ENCODE measurements around the gene PODN. TPM values are rescaled to one million over a fixed set of nuclear protein-coding genes. Genes with fewer than 3 reads are reported as not detected.

The PODN gene
- total and polyA plus RNA-seq, 12 donors, result 0.78 to 45.4 (median 16.0) TPM

- Histone ChIP-seq H3K27ac (no peak overlapping the region), H3K4me1 (replicated peaks in 1 of 2) (peaks cover 0 to 3% of the 10 kb centered on the region in 2 donors), H3K27me3 (no peaks in the 10 kb centered on the region), H3K36me3 (replicated peaks in 1 of 2) (no peaks in the 10 kb centered on the region), H3K9me3 (replicated peaks in 1 of 3) (no peaks in the 10 kb centered on the region), H3K4me3 (no peak overlapping the region)
- TF ChIP-seq CTCF (IDR thresholded peaks at IDR 0.05) (no peak), POLR2A (IDR thresholded peaks at IDR 0.05) (no peak)
- DNase-seq, result no peak
- 77 to 92% (median 86%) methylated on average over 4 of the region's 4 CpGs for WGBS, 4 donors
- intact Hi-C loops (cut with DNase I), result no loop called here
Observed at GRCh38 chr1:53112861-53113260, 50.8 kb downstream of the PODN start.

GRCh38 chr1:53114090-53114489 lies 52.1 kb downstream of the PODN start:
- TF ChIP-seq POLR2A (IDR thresholded peaks at IDR 0.05), result no peak
- no peak for TF ChIP-seq CTCF (IDR thresholded peaks at IDR 0.05)
- H3K4me3 ChIP-seq, result no peak overlapping the region
- H3K4me1 ChIP-seq (replicated peaks in 1 of 2), result peaks cover 0 to 3% of the 10 kb centered on the region in 2 donors
- 91 to 100% (median 94%) methylated on average over 2 to 6 of the region's 6 CpGs for WGBS, 4 donors
- H3K27ac ChIP-seq, result no peak overlapping the region
- H3K36me3 ChIP-seq (replicated peaks in 1 of 2), result no peaks in the 10 kb centered on the region
- intact Hi-C loops (cut with DNase I), result no loop called here
- no peaks in the 10 kb centered on the region for H3K27me3 ChIP-seq
- no peak for DNase-seq
- no peaks in the 10 kb centered on the region for H3K9me3 ChIP-seq (replicated peaks in 1 of 3)

GRCh38 chr1:53114581-53115400 lies 52.8 kb downstream of the PODN start:
- Histone ChIP-seq H3K4me3 (no peak overlapping the region), H3K36me3 (replicated peaks in 1 of 2) (no peaks in the 10 kb centered on the region), H3K27me3 (no peaks in the 10 kb centered on the region), H3K9me3 (replicated peaks in 1 of 3) (no peaks in the 10 kb centered on the region), H3K27ac (peak overlapping the region in 1 of 5 donors; percentile 49), H3K4me1 (replicated peaks in 1 of 2) (peaks cover 0 to 3% of the 10 kb centered on the region in 2 donors)
- 82 to 93% (median 87%) methylated on average over 13 to 24 of the region's 24 CpGs for WGBS, 4 donors
- DNase-seq, result no peak
- TF ChIP-seq CTCF (IDR thresholded peaks at IDR 0.05), result no peak
- TF ChIP-seq POLR2A (IDR thresholded peaks at IDR 0.05), result no peak
- intact Hi-C loops (cut with DNase I), result no loop called here

- H3K27ac ChIP-seq, result peak overlapping the region in 1 of 5 donors; percentile 49
- peaks cover 0 to 3% of the 10 kb centered on the region in 2 donors for H3K4me1 ChIP-seq (replicated peaks in 1 of 2)
- 56 to 64% (median 59%) methylated on average over 14 to 20 of the region's 20 CpGs for WGBS, 4 donors
Observed at GRCh38 chr1:53115403-53116306, 53.6 kb downstream of the PODN start.

More at GRCh38 chr1:53115403-53116306, 53.6 kb downstream of the PODN start:
- Histone ChIP-seq H3K36me3 (replicated peaks in 1 of 2) (no peaks in the 10 kb centered on the region), H3K9me3 (replicated peaks in 1 of 3) (no peaks in the 10 kb centered on the region), H3K27me3 (no peaks in the 10 kb centered on the region), H3K4me3 (no peak overlapping the region)
- intact Hi-C loops (cut with DNase I), result no loop called here
- DNase-seq, result peak in 1 of 7 donors; percentile 27
- no peak for TF ChIP-seq POLR2A (IDR thresholded peaks at IDR 0.05)
- TF ChIP-seq CTCF (IDR thresholded peaks at IDR 0.05), result no peak
